ENCODE measurements around the gene CACNB4. TPM values are rescaled to one million over a fixed set of nuclear protein-coding genes. Genes with fewer than 3 reads are reported as not detected.

Gene CACNB4
- total RNA-seq, 1 experiment from 2014 or later: 2.0 TPM

DNA sequence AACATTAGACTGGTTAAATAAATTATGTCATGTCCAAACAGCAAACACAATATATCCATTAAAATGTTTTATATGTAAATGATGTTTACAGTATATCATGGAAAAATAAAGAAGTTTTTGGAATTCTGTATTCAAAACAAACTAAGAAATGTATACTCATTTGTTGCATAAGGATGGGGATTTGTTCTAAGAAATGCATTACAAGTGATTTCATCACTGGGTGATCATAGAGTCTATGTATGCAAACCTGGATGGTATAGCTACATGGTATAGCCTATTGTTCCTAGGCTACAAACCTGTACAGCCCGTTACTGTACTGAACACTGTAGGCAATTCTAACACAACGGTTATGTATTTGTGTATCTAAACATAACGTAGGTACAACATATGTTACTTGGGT lies 305.7 kb downstream of the CACNB4 start:
- Histone ChIP-seq H3K4me3 (replicated peaks in 1 of 2; ENCODE audit: low read depth in 1 of 2, low read length in 2 of 2) (no peak overlapping the region), H3K9me2 (ENCODE audit: insufficient read depth) (no peaks in the 10 kb centered on the region), H3K27ac (ENCODE audit: low read depth, low read length) (no peak overlapping the region), H3K79me2 (ENCODE audit: insufficient read depth, low read length) (no peaks in the 10 kb centered on the region), H3K9ac (ENCODE audit: low read length) (no peak overlapping the region), H3K4me1 (ENCODE audit: control insufficient read depth in 1 of 2, insufficient read depth in 2 of 2, low read length in 2 of 2) (peaks cover 13 to 37% of the 10 kb centered on the region in 2 experiments), H4K20me1 (ENCODE audit: insufficient read depth) (peaks cover 4% of the 10 kb centered on the region; the same call in 1 of the 2 replicates), H2AFZ (ENCODE audit: low read depth, low read length, poor library complexity, severe bottlenecking) (no peak overlapping the region), H3K4me2 (ENCODE audit: low read length) (no peak overlapping the region), H3K36me3 (ENCODE audit: control insufficient read depth in 1 of 2, insufficient read depth in 2 of 2, low read length in 2 of 2) (no peaks in the 10 kb centered on the region), H3K9me3 (ENCODE audit: control insufficient read depth in 1 of 2, insufficient read depth in 1 of 2, low read depth in 1 of 2, low read length in 2 of 2) (no peaks in the 10 kb centered on the region), H3K27me3 (ENCODE audit: insufficient read depth, low read length) (no peaks in the 10 kb centered on the region)
- no peak for ATAC-seq
- RAD21 ChIA-PET (ENCODE audit: low non-redundant PET in 1 of 2, low total read pairs in 2 of 2, uncharacterized antibody in 2 of 2, unreplicated experiment in 2 of 2): no interaction called here
- DNase-seq (ENCODE audit: low read depth, low spot score): no peak
- TF ChIP-seq, protein P1, sequence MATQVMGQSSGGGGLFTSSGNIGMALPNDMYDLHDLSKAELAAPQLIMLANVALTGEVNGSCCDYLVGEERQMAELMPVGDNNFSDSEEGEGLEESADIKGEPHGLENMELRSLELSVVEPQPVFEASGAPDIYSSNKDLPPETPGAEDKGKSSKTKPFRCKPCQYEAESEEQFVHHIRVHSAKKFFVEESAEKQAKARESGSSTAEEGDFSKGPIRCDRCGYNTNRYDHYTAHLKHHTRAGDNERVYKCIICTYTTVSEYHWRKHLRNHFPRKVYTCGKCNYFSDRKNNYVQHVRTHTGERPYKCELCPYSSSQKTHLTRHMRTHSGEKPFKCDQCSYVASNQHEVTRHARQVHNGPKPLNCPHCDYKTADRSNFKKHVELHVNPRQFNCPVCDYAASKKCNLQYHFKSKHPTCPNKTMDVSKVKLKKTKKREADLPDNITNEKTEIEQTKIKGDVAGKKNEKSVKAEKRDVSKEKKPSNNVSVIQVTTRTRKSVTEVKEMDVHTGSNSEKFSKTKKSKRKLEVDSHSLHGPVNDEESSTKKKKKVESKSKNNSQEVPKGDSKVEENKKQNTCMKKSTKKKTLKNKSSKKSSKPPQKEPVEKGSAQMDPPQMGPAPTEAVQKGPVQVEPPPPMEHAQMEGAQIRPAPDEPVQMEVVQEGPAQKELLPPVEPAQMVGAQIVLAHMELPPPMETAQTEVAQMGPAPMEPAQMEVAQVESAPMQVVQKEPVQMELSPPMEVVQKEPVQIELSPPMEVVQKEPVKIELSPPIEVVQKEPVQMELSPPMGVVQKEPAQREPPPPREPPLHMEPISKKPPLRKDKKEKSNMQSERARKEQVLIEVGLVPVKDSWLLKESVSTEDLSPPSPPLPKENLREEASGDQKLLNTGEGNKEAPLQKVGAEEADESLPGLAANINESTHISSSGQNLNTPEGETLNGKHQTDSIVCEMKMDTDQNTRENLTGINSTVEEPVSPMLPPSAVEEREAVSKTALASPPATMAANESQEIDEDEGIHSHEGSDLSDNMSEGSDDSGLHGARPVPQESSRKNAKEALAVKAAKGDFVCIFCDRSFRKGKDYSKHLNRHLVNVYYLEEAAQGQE (IDR thresholded peaks at IDR 0.05; ENCODE audit: low read depth): no peak
- TF ChIP-seq CEBPB (IDR thresholded peaks at IDR 0.05; ENCODE audit: low read depth) (no peak), YY1 (IDR thresholded peaks at IDR 0.05; ENCODE audit: extremely low read depth, insufficient replicate concordance, low read depth, low read length) (no peak)
- CTCF ChIA-PET: interaction anchor here (0.6 to 1.4 kb wide), 2 partner anchors 16 to 232 kb away, joined by 3 read pairs; no protein-coding TSS in a partner anchor
- POLR2A ChIA-PET: no interaction called here
- intact Hi-C loops (cut with micrococcal nuclease): no loop called here
- BruUV-seq (replicated peaks): no TSS peak

DNA sequence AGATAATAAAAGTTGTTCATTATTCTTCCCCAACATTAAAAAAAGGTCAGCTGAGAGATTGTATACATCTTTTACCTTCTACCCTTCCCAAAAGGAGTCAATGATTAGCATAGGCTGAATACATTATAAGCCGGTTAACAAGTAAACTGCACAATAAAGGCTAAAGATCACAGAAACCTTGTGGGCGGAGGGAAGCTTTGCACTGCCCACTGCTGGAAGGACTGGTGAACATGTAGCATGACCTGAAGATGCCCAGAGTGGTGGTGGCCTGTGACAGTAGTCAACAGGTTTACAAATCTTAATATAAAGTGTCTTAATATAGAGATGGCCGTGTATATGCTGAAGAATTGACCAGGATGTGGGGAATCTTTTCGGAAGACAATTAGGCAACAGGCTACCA lies 306.3 kb downstream of the CACNB4 start:
- Histone ChIP-seq H3K27ac (ENCODE audit: low read depth, low read length) (no peak overlapping the region), H3K4me1 (ENCODE audit: control insufficient read depth in 1 of 2, insufficient read depth in 2 of 2, low read length in 2 of 2) (peaks cover 13 to 37% of the 10 kb centered on the region in 2 experiments), H3K4me3 (replicated peaks in 1 of 2; ENCODE audit: low read depth in 1 of 2, low read length in 2 of 2) (no peak overlapping the region), H3K9ac (ENCODE audit: low read length) (no peak overlapping the region), H3K9me3 (ENCODE audit: control insufficient read depth in 1 of 2, insufficient read depth in 1 of 2, low read depth in 1 of 2, low read length in 2 of 2) (no peaks in the 10 kb centered on the region), H3K4me2 (ENCODE audit: low read length) (no peak overlapping the region), H3K27me3 (ENCODE audit: insufficient read depth, low read length) (no peaks in the 10 kb centered on the region), H3K79me2 (ENCODE audit: insufficient read depth, low read length) (no peaks in the 10 kb centered on the region), H2AFZ (ENCODE audit: low read depth, low read length, poor library complexity, severe bottlenecking) (no peak overlapping the region), H3K9me2 (ENCODE audit: insufficient read depth) (no peaks in the 10 kb centered on the region), H3K36me3 (ENCODE audit: control insufficient read depth in 1 of 2, insufficient read depth in 2 of 2, low read length in 2 of 2) (no peaks in the 10 kb centered on the region), H4K20me1 (ENCODE audit: insufficient read depth) (peaks cover 4% of the 10 kb centered on the region; the same call in 1 of the 2 replicates)
- no peak for ATAC-seq
- ChIA-PET CTCF (interaction anchor here (0.6 kb wide), 1 partner anchor 15 kb away, joined by 3 read pairs; no protein-coding TSS in a partner anchor), RAD21 (ENCODE audit: low non-redundant PET in 1 of 2, low total read pairs in 2 of 2, uncharacterized antibody in 2 of 2, unreplicated experiment in 2 of 2) (no interaction called here), POLR2A (no interaction called here)
- no TSS peak for BruUV-seq (replicated peaks)
- intact Hi-C loops (cut with micrococcal nuclease): no loop called here
- no peak for DNase-seq (ENCODE audit: low read depth, low spot score)
- no peak for TF ChIP-seq CBX3 (IDR thresholded peaks at IDR 0.05; ENCODE audit: low read depth)
- TF ChIP-seq, protein P2, sequence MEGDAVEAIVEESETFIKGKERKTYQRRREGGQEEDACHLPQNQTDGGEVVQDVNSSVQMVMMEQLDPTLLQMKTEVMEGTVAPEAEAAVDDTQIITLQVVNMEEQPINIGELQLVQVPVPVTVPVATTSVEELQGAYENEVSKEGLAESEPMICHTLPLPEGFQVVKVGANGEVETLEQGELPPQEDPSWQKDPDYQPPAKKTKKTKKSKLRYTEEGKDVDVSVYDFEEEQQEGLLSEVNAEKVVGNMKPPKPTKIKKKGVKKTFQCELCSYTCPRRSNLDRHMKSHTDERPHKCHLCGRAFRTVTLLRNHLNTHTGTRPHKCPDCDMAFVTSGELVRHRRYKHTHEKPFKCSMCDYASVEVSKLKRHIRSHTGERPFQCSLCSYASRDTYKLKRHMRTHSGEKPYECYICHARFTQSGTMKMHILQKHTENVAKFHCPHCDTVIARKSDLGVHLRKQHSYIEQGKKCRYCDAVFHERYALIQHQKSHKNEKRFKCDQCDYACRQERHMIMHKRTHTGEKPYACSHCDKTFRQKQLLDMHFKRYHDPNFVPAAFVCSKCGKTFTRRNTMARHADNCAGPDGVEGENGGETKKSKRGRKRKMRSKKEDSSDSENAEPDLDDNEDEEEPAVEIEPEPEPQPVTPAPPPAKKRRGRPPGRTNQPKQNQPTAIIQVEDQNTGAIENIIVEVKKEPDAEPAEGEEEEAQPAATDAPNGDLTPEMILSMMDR (IDR thresholded peaks at IDR 0.05 in 2 of 3, conservative IDR thresholded peaks at IDR 0.05 in 1 of 3; ENCODE audit: borderline replicate concordance in 1 of 3, insufficient read depth in 1 of 3, low read depth in 2 of 3, low read length in 2 of 3): peak in 2 of 3 experiments; percentile 26 to 44; a peak in 3 of 6 replicates
- no peak for TF ChIP-seq TCF7L2 (IDR thresholded peaks at IDR 0.05; ENCODE audit: borderline replicate concordance, extremely low read depth, insufficient read depth, insufficient read length)

Data from HCT116 (cell line).